IMR-90 (cell line): ENCODE results near the gene NAA60. TPM values are rescaled to one million over a fixed set of nuclear protein-coding genes. Genes with fewer than 3 reads are reported as not detected.

ENCODE experiments used
- ATAC-seq: fragments of 200-7000 bp; cut with Tn5 transposase; 2 replicates; pipeline ENCODE4 v1.9.1; 2020; ENCODE audit warnings: low read depth, mild to moderate bottlenecking, moderate library complexity
- BruUV-seq: library from RNA; stranded (reverse); fragments of 400-500 nt; replicated peaks from 2 replicates; lab custom pipeline; 2021; lab: Mats Ljungman, UMichigan
- CTCF ChIA-PET: fragments of 300-600 bp; formaldehyde crosslinking; extraction: SDS; loops from one replicate; lab custom pipeline; 2021; ENCODE audit warnings: antibody characterized with exemption; lab: Yijun Ruan, JAX
- POLR2A ChIA-PET: fragments of 300-600 bp; sonication (Branson Sonifier 250); formaldehyde crosslinking; loops from one replicate; lab custom pipeline; 2022; ENCODE audit warnings: antibody characterized with exemption; ENCODE audit not compliant: unreplicated experiment; lab: Charles Lee
- DNase-seq: peaks from one replicate; pipeline ENCODE4 v3.0.0; 2013
- H2AFZ ChIP-seq: replicated peaks from 2 replicates; pipeline ENCODE3; 2013; ENCODE audit warnings: low read length, mild to moderate bottlenecking; ENCODE audit not compliant: poor library complexity
- H2AK5ac ChIP-seq: 2 replicates; pipeline ENCODE4 v1.6.1; 2013; ENCODE audit warnings: low read depth, low read length, inconsistent platforms
- H2AK9ac ChIP-seq: replicated peaks from 2 replicates; pipeline ENCODE3; 2013; ENCODE audit warnings: mild to moderate bottlenecking, low read depth, low read length, moderate library complexity; ENCODE audit not compliant: poor library complexity
- H2BK120ac ChIP-seq: 2 replicates; pipeline ENCODE4 v1.6.1; 2013; ENCODE audit warnings: low read depth, low read length, inconsistent platforms
- H2BK15ac ChIP-seq: 3 replicates; pipeline ENCODE4 v1.6.1; 2013; ENCODE audit warnings: low read depth, low read length, inconsistent platforms
- H2BK20ac ChIP-seq: 2 replicates; pipeline ENCODE4 v1.6.1; 2013; ENCODE audit warnings: low read depth, mild to moderate bottlenecking, inconsistent platforms, low read length, moderate library complexity
- H2BK5ac ChIP-seq: 2 replicates; pipeline ENCODE4 v1.6.1; 2013; ENCODE audit warnings: mild to moderate bottlenecking, low read depth, low read length, inconsistent platforms; ENCODE audit not compliant: poor library complexity, severe bottlenecking
- H3K14ac ChIP-seq: replicated peaks from 2 replicates; pipeline ENCODE4 v1.6.1; 2013; ENCODE audit warnings: low read depth, low read length, inconsistent platforms
- H3K18ac ChIP-seq: 2 replicates; pipeline ENCODE4 v1.6.1; 2013; ENCODE audit warnings: low read depth, low read length, control low read depth
- H3K23ac ChIP-seq: 2 replicates; pipeline ENCODE4 v1.6.1; 2013; ENCODE audit warnings: low read depth, low read length, inconsistent platforms
- H3K27ac ChIP-seq: 2 replicates; pipeline ENCODE4 v1.5.1; 2013; ENCODE audit warnings: mild to moderate bottlenecking, control low read depth, low read length; ENCODE audit not compliant: insufficient read depth
- H3K27me3 ChIP-seq: 2 replicates; pipeline ENCODE4 v1.6.1; 2013; ENCODE audit warnings: low read length; ENCODE audit not compliant: control insufficient read depth, insufficient read depth
- H3K36me3 ChIP-seq: 2 replicates; pipeline ENCODE4 v1.6.1; 2013; ENCODE audit warnings: low read length, mixed read lengths; ENCODE audit not compliant: control insufficient read depth, insufficient read depth
- H3K4ac ChIP-seq: 2 replicates; pipeline ENCODE4 v1.6.1; 2013; ENCODE audit warnings: low read depth, low read length, inconsistent platforms
- H3K4me1 ChIP-seq: 2 replicates; pipeline ENCODE4 v1.6.1; 2013; ENCODE audit warnings: low read length, mixed read lengths; ENCODE audit not compliant: control insufficient read depth, insufficient read depth
- H3K4me2 ChIP-seq: 2 replicates; pipeline ENCODE4 v1.6.1; 2013; ENCODE audit warnings: low read depth, mild to moderate bottlenecking, control low read depth, low read length, moderate library complexity
- H3K4me3 ChIP-seq: 2 replicates; pipeline ENCODE4 v1.5.1; 2013; ENCODE audit warnings: low read depth, mild to moderate bottlenecking, control low read depth, low read length, moderate library complexity; ENCODE audit not compliant: insufficient read depth
- H3K56ac ChIP-seq: 2 replicates; pipeline ENCODE4 v1.6.1; 2013; ENCODE audit warnings: low read length, inconsistent platforms; ENCODE audit not compliant: insufficient read depth; ENCODE audit errors: extremely low read depth
- H3K79me1 ChIP-seq, 2 experiments: 2 replicates each; pipeline ENCODE4 v1.6.1; 2013; ENCODE audit warnings: low read length in 2 of 2, inconsistent platforms in 1 of 2, low read depth in 1 of 2
- H3K9ac ChIP-seq: 2 replicates; pipeline ENCODE4 v1.6.1; 2013; ENCODE audit warnings: low read depth, low read length, control low read depth
- H3K9me1 ChIP-seq: 2 replicates; pipeline ENCODE4 v1.6.1; 2013; ENCODE audit warnings: low read length, inconsistent platforms; ENCODE audit not compliant: insufficient read depth
- H3K9me3 ChIP-seq: 2 replicates; pipeline ENCODE4 v1.6.1; 2013; ENCODE audit warnings: low read length; ENCODE audit not compliant: control insufficient read depth, insufficient read depth
- H4K20me1 ChIP-seq: 2 replicates; pipeline ENCODE4 v1.6.1; 2013; ENCODE audit warnings: low read length, inconsistent platforms; ENCODE audit not compliant: insufficient read depth
- H4K5ac ChIP-seq: 2 replicates; pipeline ENCODE4 v1.6.1; 2013; ENCODE audit warnings: mild to moderate bottlenecking, low read depth, low read length, control low read depth
- H4K8ac ChIP-seq, 2 experiments: 2 replicates each; pipeline ENCODE4 v1.6.1; 2013; ENCODE audit warnings: low read depth in 2 of 2, low read length in 2 of 2, control low read depth in 1 of 2, inconsistent platforms in 1 of 2
- H4K91ac ChIP-seq: 2 replicates; pipeline ENCODE4 v1.6.1; 2013; ENCODE audit warnings: low read depth, low read length, inconsistent platforms; ENCODE audit not compliant: insufficient read depth
- BHLHE40 ChIP-seq: fragments of 150-350 bp; IDR thresholded peaks from 2 replicates; pipeline ENCODE4 v1.6.1; 2016; ENCODE audit warnings: mild to moderate bottlenecking, low read depth, low read length
- CEBPB ChIP-seq: IDR thresholded peaks from 2 replicates; pipeline ENCODE4 v1.6.1; 2012; ENCODE audit warnings: low read depth, low read length, improper control_type of control experiment
- CHD1 ChIP-seq: IDR thresholded peaks from 2 replicates; pipeline ENCODE4 v1.6.1; 2012; ENCODE audit warnings: low read depth, low read length, improper control_type of control experiment
- CTCF ChIP-seq: conservative IDR thresholded peaks from 2 replicates; pipeline ENCODE4 v1.5.1; 2012; ENCODE audit warnings: mild to moderate bottlenecking, low read depth, low read length, improper control_type of control experiment
- ELK1 ChIP-seq: fragments of 150-350 bp; IDR thresholded peaks from 2 replicates; pipeline ENCODE4 v1.6.1; 2016; ENCODE audit warnings: low read depth, mild to moderate bottlenecking, low read length, moderate library complexity, borderline replicate concordance
- FOS ChIP-seq: fragments of 150-350 bp; IDR thresholded peaks from 2 replicates; pipeline ENCODE4 v1.6.1; 2016; ENCODE audit warnings: low read depth, low read length
- MAFK ChIP-seq: IDR thresholded peaks from 2 replicates; pipeline ENCODE4 v1.6.1; 2012; ENCODE audit warnings: low read depth, low read length, improper control_type of control experiment
- MAZ ChIP-seq: IDR thresholded peaks from 2 replicates; pipeline ENCODE4 v1.6.1; 2012; ENCODE audit warnings: low read depth, mild to moderate bottlenecking, low read length, improper control_type of control experiment, moderate library complexity, borderline replicate concordance
- MXI1 ChIP-seq: IDR thresholded peaks from 2 replicates; pipeline ENCODE4 v1.6.1; 2012; ENCODE audit warnings: low read depth, mild to moderate bottlenecking, low read length, moderate library complexity, borderline replicate concordance
- NFE2L2 ChIP-seq: fragments of 150-350 bp; IDR thresholded peaks from 2 replicates; pipeline ENCODE4 v1.6.1; 2016; ENCODE audit warnings: low read depth, mild to moderate bottlenecking, low read length
- POLR2A ChIP-seq: IDR thresholded peaks from 2 replicates; pipeline ENCODE4 v1.6.1; 2012; ENCODE audit warnings: mild to moderate bottlenecking, low read depth, low read length
- RAD21 ChIP-seq: IDR thresholded peaks from 2 replicates; pipeline ENCODE4 v1.6.1; 2012; ENCODE audit warnings: low read length, improper control_type of control experiment
- RCOR1 ChIP-seq: IDR thresholded peaks from 2 replicates; pipeline ENCODE4 v1.6.1; 2012; ENCODE audit warnings: mild to moderate bottlenecking, low read length, improper control_type of control experiment; ENCODE audit not compliant: insufficient replicate concordance
- RFX5 ChIP-seq: IDR thresholded peaks from 2 replicates; pipeline ENCODE4 v1.8.0; 2012; ENCODE audit warnings: low read depth, mild to moderate bottlenecking, low read length, moderate library complexity
- SMC3 ChIP-seq: fragments of 150-350 bp; IDR thresholded peaks from 2 replicates; pipeline ENCODE4 v1.6.1; 2016; ENCODE audit warnings: low read depth, mild to moderate bottlenecking, antibody characterized with exemption, low read length, moderate library complexity
- USF2 ChIP-seq: fragments of 150-350 bp; IDR thresholded peaks from 2 replicates; pipeline ENCODE4 v1.6.1; 2017; ENCODE audit warnings: mild to moderate bottlenecking, antibody characterized with exemption, low read length, low read depth
- WGBS, 2 experiments: methylation state at CpG; one replicate each; pipeline versions ENCODE4 v1.1.5 to v1.1.7; 2013; ENCODE audit warnings: missing lambda C conversion rate in 2 of 2; ENCODE audit not compliant: insufficient read length in 1 of 2; ENCODE audit errors: extremely low coverage in 2 of 2; 5-methylcytosine and 5-hydroxymethylcytosine counted together
- dilution Hi-C: fragments of 300-500 bp; cut with HindIII; formaldehyde crosslinking; loops from one replicate; pipeline ENCODE4 v1.14.3; 2018; ENCODE audit warnings: low sequenced_read_pairs; ENCODE audit not compliant: unreplicated experiment
- in situ Hi-C: fragments of 300-500 bp; cut with MboI; formaldehyde crosslinking; loops from 3 replicates; pipeline ENCODE4 v1.14.3; 2019; ENCODE audit warnings: low sequenced_read_pairs, inconsistent platforms, mixed read lengths
- intact Hi-C: fragments of 100-400 bp; cut with micrococcal nuclease; formaldehyde crosslinking; loops from 2 replicates; pipeline ENCODE4 v1.10.0; 2022
- polyA plus RNA-seq, 3 experiments: library from polyadenylated mRNA; depleted of rRNA; stranded (reverse); fragments of >200 nt; gene quantifications; 2 replicates each; pipeline ENCODE4 v1.2.3, GENCODE V29; 2012; ENCODE audit warnings: low replicate concordance in 1 of 3
- total RNA-seq: library from RNA; depleted of rRNA; stranded (reverse); fragments of >200 nt; gene quantifications from 2 replicates; pipeline ENCODE4 v1.2.3, GENCODE V29; 2012

Gene NAA60
- total and polyA plus RNA-seq, 2 of the 4 experiments (the other 2 are of a cell fraction), result 7.5 to 18.0 TPM

GRCh38 chr16:3518986-3519348 lies 75.5 kb downstream of the NAA60 start:
- H2BK20ac ChIP-seq, result no peak overlapping the region
- H3K4me3 ChIP-seq, result no peak overlapping the region
- H4K5ac ChIP-seq, result no peak overlapping the region
- H3K14ac ChIP-seq, result no peak overlapping the region
- ChIA-PET CTCF (interaction anchor here (0.6 kb wide), 1 partner anchor 86 kb away, joined by 4 read pairs; no protein-coding TSS in a partner anchor), POLR2A (no interaction called here)
- WGBS, 2 experiments, result 100% methylated on average over 2 of the region's 8 CpGs; no CpG with 5 or more reads in 1 of the 2 experiments
- TF ChIP-seq FOS (no peak), RCOR1 (no peak), CEBPB (no peak), NFE2L2 (no peak), RFX5 (no peak), POLR2A (no peak), CHD1 (no peak), RAD21 (no peak), CTCF (no peak), SMC3 (no peak), MAZ (no peak), USF2 (no peak), BHLHE40 (no peak), MXI1 (no peak), ELK1 (no peak), MAFK (no peak)
- dilution Hi-C loops (no loop called here), intact Hi-C loops (no loop called here), in situ Hi-C loops (no loop called here)
- no peak overlapping the region for H2AK9ac ChIP-seq
- H3K9ac ChIP-seq, result no peak overlapping the region
- H4K20me1 ChIP-seq, result 0 out of 2 replicates have a peak, but pooled peaks cover 6% of the 10 kb centered on the region
- H2AK5ac ChIP-seq, result peak overlapping the region; percentile 8; the same call in 1 of the 2 replicates
- H3K4me1 ChIP-seq, result peaks cover 10% of the 10 kb centered on the region
- no peak overlapping the region for H4K8ac ChIP-seq
- H3K36me3 ChIP-seq, result peaks cover 34% of the 10 kb centered on the region
- H3K79me1 ChIP-seq, result peaks cover 0 to 3% of the 10 kb centered on the region in 2 experiments; a peak in 1 of 4 replicates
- no peak overlapping the region for H3K27ac ChIP-seq
- BruUV-seq, result no TSS peak
- H3K27me3 ChIP-seq, result no peaks in the 10 kb centered on the region
- DNase-seq, result no peak
- H2BK5ac ChIP-seq, result no peak overlapping the region
- H2AFZ ChIP-seq, result no peak overlapping the region
- H3K4me2 ChIP-seq, result no peak overlapping the region
- no peak overlapping the region for H2BK120ac ChIP-seq
- no peak overlapping the region for H3K23ac ChIP-seq
- no peak overlapping the region for H4K91ac ChIP-seq
- H3K9me3 ChIP-seq, result no peaks in the 10 kb centered on the region
- H3K56ac ChIP-seq, result no peak overlapping the region
- ATAC-seq, result no peak
- no peak overlapping the region for H3K4ac ChIP-seq
- peaks cover 10% of the 10 kb centered on the region for H3K9me1 ChIP-seq
- no peak overlapping the region for H2BK15ac ChIP-seq
- H3K18ac ChIP-seq, result no peak overlapping the region
